Neural crest cell (in vitro differentiated cells): ENCODE data around the gene SLC26A1. TPM values are rescaled to one million over a fixed set of nuclear protein-coding genes. Genes with fewer than 3 reads are reported as not detected.
"Not testable (repeated sequence)": the region's sequence is repeated elsewhere in the genome, so short reads cannot be mapped to it uniquely, and the experiment has no call there.

ENCODE experiments used
- DNase-seq: peaks from one replicate; pipeline ENCODE4 v3.0.0; 2021; ENCODE audit warnings: low read depth, mixed read lengths, low spot score
- H3K27ac Mint-ChIP-seq: one replicate; pipeline ENCODE4 v1.8.0; 2021; ENCODE audit warnings: mild to moderate bottlenecking, mixed read lengths; ENCODE audit not compliant: unreplicated experiment
- H3K27me3 Mint-ChIP-seq: 2 replicates; pipeline ENCODE4 v1.8.0; 2021; ENCODE audit warnings: low read depth, mild to moderate bottlenecking, mixed read lengths
- H3K36me3 Mint-ChIP-seq: 2 replicates; pipeline ENCODE4 v1.8.0; 2021; ENCODE audit warnings: low read depth, mild to moderate bottlenecking, mixed read lengths
- H3K4me1 Mint-ChIP-seq: 2 replicates; pipeline ENCODE4 v1.8.0; 2021; ENCODE audit warnings: mixed read lengths
- H3K4me3 Mint-ChIP-seq: one replicate; pipeline ENCODE4 v1.8.0; 2021; ENCODE audit warnings: mild to moderate bottlenecking, mixed read lengths
- H3K9me3 Mint-ChIP-seq: 2 replicates; pipeline ENCODE4 v1.8.0; 2021; ENCODE audit warnings: mixed read lengths
- total RNA-seq: library from RNA; stranded (reverse); gene quantifications from 2 replicates; pipeline ENCODE4 v1.2.1, GENCODE V29; 2021
- TF ChIP-seq, protein P1 (sequence below): fragments of 200-600 bp; sonication (generic); conservative IDR thresholded peaks from 2 replicates; pipeline ENCODE4 v1.5.0; 2021; ENCODE audit warnings: antibody characterized with exemption, mild to moderate bottlenecking

Gene SLC26A1
- total RNA-seq, 1 donor from 2014 or later, result 0.84 TPM

DNA sequence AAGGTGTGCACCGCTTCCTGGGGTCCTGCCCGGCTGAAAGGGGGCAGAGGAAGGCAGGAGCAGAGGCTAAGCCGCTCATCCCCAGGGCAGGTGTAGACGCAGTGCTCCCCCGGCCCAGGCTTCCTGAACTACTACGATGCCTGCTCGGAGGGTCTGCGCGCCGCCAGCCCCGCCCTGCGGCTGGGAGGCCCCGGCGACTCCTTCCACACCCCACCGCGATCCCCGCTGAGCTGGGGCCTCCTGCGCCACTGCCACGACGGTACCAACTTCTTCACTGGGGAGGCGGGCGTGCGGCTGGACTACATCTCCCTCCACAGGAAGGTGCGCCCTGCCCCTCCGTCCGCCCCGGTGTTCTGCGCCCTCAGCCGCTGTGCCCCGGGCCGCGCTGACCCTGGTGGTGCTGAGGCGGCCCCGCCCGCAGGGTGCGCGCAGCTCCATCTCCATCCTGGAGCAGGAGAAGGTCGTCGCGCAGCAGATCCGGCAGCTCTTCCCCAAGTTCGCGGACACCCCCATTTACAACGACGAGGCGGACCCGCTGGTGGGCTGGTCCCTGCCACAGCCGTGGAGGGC, 8.4 kb upstream of the SLC26A1 start:
- TF ChIP-seq, protein P1, sequence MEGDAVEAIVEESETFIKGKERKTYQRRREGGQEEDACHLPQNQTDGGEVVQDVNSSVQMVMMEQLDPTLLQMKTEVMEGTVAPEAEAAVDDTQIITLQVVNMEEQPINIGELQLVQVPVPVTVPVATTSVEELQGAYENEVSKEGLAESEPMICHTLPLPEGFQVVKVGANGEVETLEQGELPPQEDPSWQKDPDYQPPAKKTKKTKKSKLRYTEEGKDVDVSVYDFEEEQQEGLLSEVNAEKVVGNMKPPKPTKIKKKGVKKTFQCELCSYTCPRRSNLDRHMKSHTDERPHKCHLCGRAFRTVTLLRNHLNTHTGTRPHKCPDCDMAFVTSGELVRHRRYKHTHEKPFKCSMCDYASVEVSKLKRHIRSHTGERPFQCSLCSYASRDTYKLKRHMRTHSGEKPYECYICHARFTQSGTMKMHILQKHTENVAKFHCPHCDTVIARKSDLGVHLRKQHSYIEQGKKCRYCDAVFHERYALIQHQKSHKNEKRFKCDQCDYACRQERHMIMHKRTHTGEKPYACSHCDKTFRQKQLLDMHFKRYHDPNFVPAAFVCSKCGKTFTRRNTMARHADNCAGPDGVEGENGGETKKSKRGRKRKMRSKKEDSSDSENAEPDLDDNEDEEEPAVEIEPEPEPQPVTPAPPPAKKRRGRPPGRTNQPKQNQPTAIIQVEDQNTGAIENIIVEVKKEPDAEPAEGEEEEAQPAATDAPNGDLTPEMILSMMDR, result no peak
- H3K27me3 Mint-ChIP-seq, result peaks cover 71% of the 10 kb centered on the region
- peaks cover 4% of the 10 kb centered on the region for H3K4me1 Mint-ChIP-seq
- no peak overlapping the region for H3K4me3 Mint-ChIP-seq
- no peaks in the 10 kb centered on the region for H3K36me3 Mint-ChIP-seq
- H3K27ac Mint-ChIP-seq, result no peak overlapping the region
- H3K9me3 Mint-ChIP-seq, result no peaks in the 10 kb centered on the region
- DNase-seq, result no peak

DNA sequence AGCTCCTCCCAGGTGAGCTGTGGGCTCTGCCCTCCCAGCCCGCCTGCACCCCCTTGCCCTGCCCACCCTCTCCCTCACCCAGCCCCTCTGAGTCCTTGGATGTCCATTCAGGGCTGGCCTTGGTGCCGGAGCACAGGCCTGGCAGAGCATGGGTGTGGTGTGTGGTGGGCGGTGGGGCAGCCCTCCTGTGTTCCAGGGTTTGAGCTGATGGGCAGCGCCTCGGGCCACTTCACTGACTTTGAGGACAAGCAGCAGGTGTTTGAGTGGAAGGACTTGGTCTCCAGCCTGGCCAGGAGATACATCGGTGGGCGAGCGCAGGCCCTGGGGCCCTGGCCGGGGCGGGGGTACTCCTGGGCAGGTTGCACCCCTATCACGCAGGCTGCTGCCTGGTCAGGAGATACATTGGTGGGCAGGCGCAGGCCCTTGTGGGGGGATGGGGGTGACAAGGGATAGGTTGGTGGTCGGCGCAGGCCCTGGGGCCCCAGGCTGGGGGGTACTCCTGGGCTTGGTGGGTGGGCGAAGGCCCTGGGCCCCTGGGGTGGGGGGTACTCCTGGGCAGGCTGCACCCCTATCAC, 7.6 kb upstream of the SLC26A1 start:
- H3K27me3 Mint-ChIP-seq, result peaks cover 69% of the 10 kb centered on the region
- DNase-seq, result no peak
- H3K36me3 Mint-ChIP-seq, result no peaks in the 10 kb centered on the region
- H3K4me3 Mint-ChIP-seq, result peak overlapping the region; percentile 38
- H3K9me3 Mint-ChIP-seq, result no peaks in the 10 kb centered on the region
- no peak overlapping the region for H3K27ac Mint-ChIP-seq
- H3K4me1 Mint-ChIP-seq, result peaks cover 4% of the 10 kb centered on the region
- TF ChIP-seq, protein P1, result no peak

DNA sequence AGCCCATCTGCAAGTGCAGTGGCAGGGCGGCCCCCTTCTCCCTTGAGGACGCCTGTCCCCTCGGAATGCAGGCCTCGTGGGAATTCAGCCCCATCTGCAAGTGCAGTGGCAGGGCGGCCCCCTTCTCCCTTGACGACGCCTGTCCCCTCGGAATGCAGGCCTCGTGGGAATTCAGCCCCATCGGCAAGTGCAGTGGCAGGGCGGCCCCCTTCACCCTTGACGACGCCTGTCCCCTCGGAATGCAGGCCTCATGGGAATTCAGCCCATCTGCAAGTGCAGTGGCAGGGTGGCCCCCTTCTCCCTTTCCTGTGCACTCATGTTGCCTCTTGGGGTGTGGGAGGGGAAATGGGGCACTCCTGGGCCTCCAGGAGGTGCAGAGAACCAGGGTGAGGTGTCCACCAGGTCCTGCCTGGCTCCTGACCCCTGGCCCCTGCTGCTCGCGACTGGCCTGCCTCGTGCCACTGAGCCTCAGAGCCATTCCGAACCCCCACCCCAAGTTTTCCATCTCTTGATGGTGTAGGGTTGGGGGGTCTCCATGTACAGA, 6.8 kb upstream of the SLC26A1 start:
- Mint-ChIP-seq H3K9me3 (no peaks in the 10 kb centered on the region), H3K27ac (no peak overlapping the region), H3K4me1 (peaks cover 4% of the 10 kb centered on the region), H3K27me3 (peaks cover 67% of the 10 kb centered on the region), H3K36me3 (no peaks in the 10 kb centered on the region), H3K4me3 (no peak overlapping the region)
- TF ChIP-seq, protein P1, result no peak
- no peak for DNase-seq

DNA sequence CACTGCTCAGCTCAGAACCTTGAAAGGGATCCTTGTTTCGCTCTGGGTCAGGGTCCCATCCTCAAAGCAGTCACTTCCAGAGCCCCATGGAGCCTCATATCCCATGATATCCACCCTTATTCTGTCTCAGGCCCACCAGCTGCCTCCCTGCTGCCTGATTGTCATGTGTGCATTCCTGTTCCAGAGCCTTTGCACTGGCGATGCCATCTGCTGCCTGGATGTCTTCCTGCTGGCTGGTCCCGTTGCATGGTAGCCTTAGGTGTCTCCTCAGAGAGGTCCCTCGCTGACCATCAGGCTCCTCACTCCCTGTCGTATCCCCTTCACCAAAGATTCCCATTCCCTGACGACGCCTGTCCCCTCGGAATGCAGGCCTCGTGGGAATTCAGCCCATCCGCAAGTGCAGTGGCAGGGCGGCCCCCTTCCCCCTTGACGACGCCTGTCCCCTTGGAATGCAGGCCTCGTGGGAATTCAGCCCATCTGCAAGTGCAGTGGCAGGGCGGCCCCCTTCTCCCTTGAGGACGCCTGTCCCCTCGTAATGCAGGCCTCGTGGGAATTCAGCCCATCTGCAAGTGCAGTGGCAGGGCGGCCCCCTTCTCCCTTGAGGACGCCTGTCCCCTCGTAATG, 6.1 kb upstream of the SLC26A1 start:
- not testable (repeated sequence) for H3K4me1 Mint-ChIP-seq, DNase-seq, H3K36me3 Mint-ChIP-seq, H3K27ac Mint-ChIP-seq, H3K9me3 Mint-ChIP-seq
- H3K27me3 Mint-ChIP-seq, result peaks cover 61% of the 10 kb centered on the region
- peak overlapping the region; percentile 45 for H3K4me3 Mint-ChIP-seq

DNA sequence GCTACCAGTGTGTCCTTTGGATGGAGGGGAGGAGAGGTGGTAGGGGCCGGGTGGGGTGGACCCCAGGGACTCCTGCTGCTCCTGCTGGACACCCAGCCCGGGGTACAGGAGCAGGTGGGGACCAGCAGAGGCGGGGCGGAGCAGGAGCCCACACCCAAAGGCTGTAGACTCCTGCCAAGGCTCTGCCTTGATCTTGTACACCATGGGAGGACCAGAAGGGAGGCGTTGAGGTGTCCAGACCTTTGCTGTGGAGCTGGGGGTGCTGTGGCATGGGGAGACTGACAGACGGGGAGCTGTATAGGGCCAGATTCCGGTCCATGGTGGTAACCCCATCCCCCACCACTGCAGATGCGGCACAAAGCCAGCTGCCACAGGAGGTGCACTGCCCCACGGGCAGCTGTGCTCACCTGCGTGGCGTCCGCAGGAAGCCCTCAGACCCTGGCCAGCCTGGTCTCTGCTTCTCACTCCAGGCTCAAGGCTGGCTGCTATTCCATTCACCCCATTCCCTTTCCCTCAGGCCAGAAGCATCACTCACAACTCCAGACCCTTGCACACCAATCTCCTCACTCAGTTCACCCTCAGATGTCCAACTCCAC, 5.0 kb upstream of the SLC26A1 start:
- H3K4me1 Mint-ChIP-seq, result peaks cover 4% of the 10 kb centered on the region
- H3K9me3 Mint-ChIP-seq, result no peaks in the 10 kb centered on the region
- peaks cover 50% of the 10 kb centered on the region for H3K27me3 Mint-ChIP-seq
- no peak overlapping the region for H3K4me3 Mint-ChIP-seq
- no peaks in the 10 kb centered on the region for H3K36me3 Mint-ChIP-seq
- TF ChIP-seq, protein P1, result no peak
- DNase-seq, result no peak
- no peak overlapping the region for H3K27ac Mint-ChIP-seq
